GM10266 (cell line): ENCODE results near the gene FNTB.

Experiments
- DNase-seq: peaks from one replicate; pipeline ENCODE4 v3.0.0; 2012; ENCODE audit errors: extremely low spot score
- TF ChIP-seq, protein P1 (sequence below): IDR thresholded peaks from 2 replicates; pipeline ENCODE4 v1.5.1; 2012; ENCODE audit warnings: mild to moderate bottlenecking, low read depth; ENCODE audit not compliant: control insufficient read depth, insufficient read depth; ENCODE audit errors: missing control alignments

The FNTB gene

DNA sequence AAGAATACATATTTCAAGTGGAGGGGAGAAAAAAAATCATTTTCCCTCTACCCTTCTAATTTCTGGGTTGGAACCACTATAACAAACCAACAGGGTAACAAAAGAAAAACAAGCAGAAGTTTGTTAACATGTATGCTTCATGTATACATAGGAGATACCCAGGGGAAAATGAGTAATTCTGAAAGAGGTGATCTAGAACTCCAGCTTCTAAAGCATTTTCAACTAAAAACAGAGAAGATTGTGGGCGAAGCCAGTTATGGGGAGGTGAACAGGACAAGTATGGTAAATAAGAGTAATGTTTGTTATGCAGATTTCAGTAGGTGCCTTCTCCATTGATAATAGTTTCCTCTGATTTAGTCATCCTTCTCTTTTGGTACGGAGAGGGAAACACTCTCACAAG is 16.7 kb downstream of the FNTB start:
- TF ChIP-seq, protein P1, sequence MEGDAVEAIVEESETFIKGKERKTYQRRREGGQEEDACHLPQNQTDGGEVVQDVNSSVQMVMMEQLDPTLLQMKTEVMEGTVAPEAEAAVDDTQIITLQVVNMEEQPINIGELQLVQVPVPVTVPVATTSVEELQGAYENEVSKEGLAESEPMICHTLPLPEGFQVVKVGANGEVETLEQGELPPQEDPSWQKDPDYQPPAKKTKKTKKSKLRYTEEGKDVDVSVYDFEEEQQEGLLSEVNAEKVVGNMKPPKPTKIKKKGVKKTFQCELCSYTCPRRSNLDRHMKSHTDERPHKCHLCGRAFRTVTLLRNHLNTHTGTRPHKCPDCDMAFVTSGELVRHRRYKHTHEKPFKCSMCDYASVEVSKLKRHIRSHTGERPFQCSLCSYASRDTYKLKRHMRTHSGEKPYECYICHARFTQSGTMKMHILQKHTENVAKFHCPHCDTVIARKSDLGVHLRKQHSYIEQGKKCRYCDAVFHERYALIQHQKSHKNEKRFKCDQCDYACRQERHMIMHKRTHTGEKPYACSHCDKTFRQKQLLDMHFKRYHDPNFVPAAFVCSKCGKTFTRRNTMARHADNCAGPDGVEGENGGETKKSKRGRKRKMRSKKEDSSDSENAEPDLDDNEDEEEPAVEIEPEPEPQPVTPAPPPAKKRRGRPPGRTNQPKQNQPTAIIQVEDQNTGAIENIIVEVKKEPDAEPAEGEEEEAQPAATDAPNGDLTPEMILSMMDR, result no peak
- peak; percentile 38 for DNase-seq

DNA sequence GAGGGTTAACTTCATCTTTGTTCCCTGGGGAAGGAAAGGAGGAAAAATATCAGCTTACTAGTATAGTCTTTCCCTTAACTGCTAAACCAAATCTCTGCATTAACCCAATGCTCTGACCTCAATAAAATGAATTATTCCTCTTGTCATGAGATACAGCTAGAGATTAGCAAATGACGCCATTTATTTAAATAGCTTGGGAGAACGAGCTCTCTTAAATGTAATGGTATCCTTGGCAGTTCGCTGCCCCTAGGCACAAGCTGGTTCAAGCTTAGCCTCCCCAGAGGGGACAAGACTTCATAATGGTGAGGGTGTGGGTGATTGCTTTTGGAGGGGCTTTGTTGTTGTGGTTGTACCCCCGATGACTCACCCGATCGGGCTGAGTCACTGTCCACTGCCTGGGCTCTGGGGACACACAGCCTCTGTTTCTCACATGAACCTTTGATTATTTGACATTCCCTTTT is 19.6 kb downstream of the FNTB start:
- no peak for DNase-seq
- TF ChIP-seq, protein P1, result no peak

DNA sequence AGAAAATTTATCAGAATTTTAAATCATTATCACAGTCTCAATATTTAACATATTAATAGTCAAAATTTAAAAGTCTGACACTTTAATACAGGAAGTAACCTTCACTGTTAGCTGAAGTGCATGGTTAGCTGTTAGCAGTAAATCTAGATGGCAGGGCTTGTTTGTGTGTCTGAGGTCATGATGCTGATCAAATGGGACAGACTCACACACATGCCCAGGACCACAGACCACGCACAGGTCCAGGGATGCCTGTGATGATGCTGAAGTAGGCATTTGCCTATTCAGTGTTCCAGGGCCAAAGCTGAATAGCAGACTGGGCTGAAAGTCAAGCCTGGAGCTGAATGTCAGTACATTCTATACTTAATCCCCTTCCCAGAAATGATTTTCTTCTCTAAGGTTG is 20.5 kb downstream of the FNTB start:
- TF ChIP-seq, protein P1, result no peak
- no peak for DNase-seq

DNA sequence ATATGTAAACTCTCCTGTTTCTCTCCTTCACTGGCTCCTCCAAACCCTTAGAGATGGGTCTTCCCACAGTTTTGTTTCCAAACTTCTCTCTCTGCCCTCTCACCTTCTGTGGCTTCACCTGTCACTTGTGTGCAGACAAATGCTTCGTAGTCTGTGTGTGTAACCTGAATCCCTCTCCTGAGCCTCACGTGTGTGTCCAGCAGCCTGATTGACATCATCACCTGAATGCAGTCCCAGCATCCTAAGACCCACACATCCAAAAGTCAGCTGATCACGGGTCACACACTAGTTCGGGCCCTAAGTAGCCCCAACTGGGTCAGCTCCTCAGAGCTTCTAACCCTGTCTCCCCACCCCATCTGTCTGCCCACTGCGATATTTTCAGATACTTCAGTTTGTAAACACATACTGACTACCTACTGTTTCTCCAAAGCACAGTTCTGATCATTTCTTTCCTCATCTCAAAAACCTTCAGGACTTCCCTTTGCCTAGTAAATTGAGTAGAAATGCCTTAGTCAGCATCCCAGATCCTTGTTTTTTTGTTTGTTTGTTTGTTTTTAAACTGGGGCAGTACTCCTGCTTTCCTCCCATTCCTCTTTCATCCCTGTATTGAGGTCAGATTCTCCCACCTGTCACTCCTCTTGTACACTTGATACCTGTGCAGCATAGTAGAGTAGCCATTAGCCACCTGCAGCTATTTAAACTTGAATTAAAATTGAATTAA is 23.7 kb downstream of the FNTB start:
- no peak for DNase-seq
- TF ChIP-seq, protein P1, result no peak

DNA sequence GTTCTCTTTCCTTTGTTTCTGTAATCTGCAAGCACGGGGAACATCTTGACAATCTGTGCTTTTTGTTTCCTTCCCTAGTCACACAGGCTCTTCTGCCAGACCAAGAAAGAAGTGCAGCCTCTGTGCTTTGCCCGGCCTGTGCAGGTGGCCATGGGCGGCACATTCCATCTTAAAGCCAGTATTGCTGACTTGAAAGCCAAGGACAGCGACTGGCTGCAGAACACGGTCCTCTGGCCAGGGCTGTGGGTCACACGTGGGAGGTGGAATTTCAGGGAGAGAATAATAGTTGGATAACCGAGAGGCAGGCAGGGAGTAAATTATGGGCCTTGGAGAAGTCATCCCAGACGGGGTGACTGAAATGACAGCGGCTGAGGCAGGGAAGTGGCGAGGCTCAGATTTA is 24.8 kb downstream of the FNTB start:
- TF ChIP-seq, protein P1, result no peak
- DNase-seq, result no peak

DNA sequence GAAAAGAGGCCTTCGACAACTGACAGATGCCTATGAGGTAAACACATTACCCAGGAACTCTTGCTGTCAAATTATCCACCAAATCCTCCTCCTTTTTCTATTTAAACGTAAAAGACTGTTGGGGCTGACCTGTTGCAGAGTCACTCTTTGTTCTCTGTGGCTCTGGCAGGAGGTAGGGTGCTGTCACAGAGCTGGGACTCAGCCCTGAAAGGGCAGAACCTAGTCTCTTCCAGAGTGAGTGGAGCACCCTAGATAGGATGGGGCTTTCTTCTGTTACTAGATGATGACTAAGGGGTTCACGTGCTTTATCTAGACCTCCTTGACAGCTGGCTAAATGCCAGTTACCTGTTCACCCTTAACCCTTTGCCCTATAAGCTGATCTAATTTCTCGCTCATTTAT is 25.7 kb downstream of the FNTB start:
- TF ChIP-seq, protein P1, result no peak
- no peak for DNase-seq

DNA sequence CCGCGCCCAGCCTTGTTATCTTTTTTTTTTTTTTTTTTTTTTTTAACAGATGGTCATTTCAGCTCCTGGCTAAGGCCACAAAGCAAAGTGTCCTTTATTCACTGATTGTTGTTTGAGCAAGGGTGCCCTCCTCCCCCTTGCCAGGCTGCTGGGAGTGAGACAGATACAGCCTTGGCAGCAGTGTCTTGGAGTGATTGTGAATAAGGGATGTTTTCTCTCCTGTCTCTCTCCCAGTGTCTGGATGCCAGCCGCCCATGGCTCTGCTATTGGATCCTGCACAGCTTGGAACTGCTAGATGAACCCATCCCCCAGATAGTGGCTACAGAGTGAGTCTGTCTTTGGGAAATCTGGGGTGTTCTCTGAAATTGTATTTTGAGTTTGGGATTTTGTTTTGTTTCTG is 28.7 kb downstream of the FNTB start:
- no peak for DNase-seq
- TF ChIP-seq, protein P1, result no peak
